ENCODE measurements around the gene NOP58.
"Not testable (repeated sequence)": the region's sequence is repeated elsewhere in the genome, so short reads cannot be mapped to it uniquely, and the experiment has no call there.

NOP58 gene

GRCh38 chr2:202307690-202308089, 42.1 kb downstream of the NOP58 start:
- H3K36me3 ChIP-seq (ENCODE audit: low read depth), result peaks cover 68% of the 10 kb centered on the region
- H3K9me3 ChIP-seq (ENCODE audit: severe bottlenecking), result no peaks in the 10 kb centered on the region
- TF ChIP-seq CTCF (IDR thresholded peaks at IDR 0.05; ENCODE audit: poor library complexity, severe bottlenecking), result no peak
- no peaks in the 10 kb centered on the region for H3K27me3 ChIP-seq (ENCODE audit: insufficient read depth, poor library complexity, severe bottlenecking)
- no peak overlapping the region for H3K27ac ChIP-seq (ENCODE audit: poor library complexity, severe bottlenecking)
- no peak for DNase-seq (ENCODE audit: low spot score)
- no peaks in the 10 kb centered on the region for H3K4me1 ChIP-seq (ENCODE audit: insufficient read depth, poor library complexity, severe bottlenecking)
- H3K4me3 ChIP-seq (ENCODE audit: severe bottlenecking), result no peak overlapping the region
- ATAC-seq (ENCODE audit: low read depth), result peak; percentile 45

GRCh38 chr2:202311823-202312388, 46.3 kb downstream of the NOP58 start:
- Histone ChIP-seq H3K36me3 (ENCODE audit: low read depth) (peaks cover 29% of the 10 kb centered on the region), H3K4me1 (ENCODE audit: insufficient read depth, poor library complexity, severe bottlenecking) (peaks cover 2% of the 10 kb centered on the region), H3K4me3 (ENCODE audit: severe bottlenecking) (no peak overlapping the region), H3K27me3 (ENCODE audit: insufficient read depth, poor library complexity, severe bottlenecking) (no peaks in the 10 kb centered on the region), H3K27ac (ENCODE audit: poor library complexity, severe bottlenecking) (no peak overlapping the region), H3K9me3 (ENCODE audit: severe bottlenecking) (no peaks in the 10 kb centered on the region)
- DNase-seq (ENCODE audit: low spot score) (no peak), ATAC-seq (ENCODE audit: low read depth) (no peak; the same call in 2 of the 3 replicates)
- TF ChIP-seq CTCF (IDR thresholded peaks at IDR 0.05; ENCODE audit: poor library complexity, severe bottlenecking), result no peak

- TF ChIP-seq CTCF (IDR thresholded peaks at IDR 0.05; ENCODE audit: poor library complexity, severe bottlenecking), result no peak
- Histone ChIP-seq H3K36me3 (ENCODE audit: low read depth) (peaks cover 21% of the 10 kb centered on the region), H3K9me3 (ENCODE audit: severe bottlenecking) (no peaks in the 10 kb centered on the region), H3K27ac (ENCODE audit: poor library complexity, severe bottlenecking) (no peak overlapping the region), H3K4me1 (ENCODE audit: insufficient read depth, poor library complexity, severe bottlenecking) (peaks cover 10% of the 10 kb centered on the region), H3K27me3 (ENCODE audit: insufficient read depth, poor library complexity, severe bottlenecking) (no peaks in the 10 kb centered on the region), H3K4me3 (ENCODE audit: severe bottlenecking) (no peak overlapping the region)
- ATAC-seq (ENCODE audit: low read depth), result no peak
- no peak for DNase-seq (ENCODE audit: low spot score)
These were observed 48.6 kb downstream of the NOP58 start for GRCh38 chr2:202314116-202314515.

- ATAC-seq (ENCODE audit: low read depth) (peak; percentile 73), DNase-seq (ENCODE audit: low spot score) (no peak)
- no peaks in the 10 kb centered on the region for H3K27me3 ChIP-seq (ENCODE audit: insufficient read depth, poor library complexity, severe bottlenecking)
- TF ChIP-seq CTCF (IDR thresholded peaks at IDR 0.05; ENCODE audit: poor library complexity, severe bottlenecking), result no peak
- peaks cover 11% of the 10 kb centered on the region; the same call in 1 of the 2 replicates for H3K36me3 ChIP-seq (ENCODE audit: low read depth)
- H3K4me1 ChIP-seq (ENCODE audit: insufficient read depth, poor library complexity, severe bottlenecking), result peaks cover 10% of the 10 kb centered on the region
- H3K27ac ChIP-seq (ENCODE audit: poor library complexity, severe bottlenecking), result peak overlapping the region; percentile 37
- H3K9me3 ChIP-seq (ENCODE audit: severe bottlenecking), result no peaks in the 10 kb centered on the region
- no peak overlapping the region for H3K4me3 ChIP-seq (ENCODE audit: severe bottlenecking)
These were observed 51.7 kb downstream of the NOP58 start for GRCh38 chr2:202317080-202317857.

- DNase-seq (ENCODE audit: low spot score); H3K27me3 ChIP-seq (ENCODE audit: insufficient read depth, poor library complexity, severe bottlenecking); H3K4me3 ChIP-seq (ENCODE audit: severe bottlenecking); ATAC-seq (ENCODE audit: low read depth); H3K9me3 ChIP-seq (ENCODE audit: severe bottlenecking); H3K4me1 ChIP-seq (ENCODE audit: insufficient read depth, poor library complexity, severe bottlenecking); H3K27ac ChIP-seq (ENCODE audit: poor library complexity, severe bottlenecking): not testable (repeated sequence)
- H3K36me3 ChIP-seq (ENCODE audit: low read depth), result peaks cover 11% of the 10 kb centered on the region; the same call in 1 of the 2 replicates
These were observed 54.8 kb downstream of the NOP58 start for GRCh38 chr2:202320362-202320761.

Measured in RWPE2 (cell line).